OCI-LY3 (cell line): ENCODE measurements around the gene NIFK.

Experiments
- EZH2phosphoT487 ChIP-seq: fragments of 200-600 bp; shearing (Covaris generic); IDR thresholded peaks from 2 replicates; pipeline ENCODE4 v1.6.1; 2018; ENCODE audit warnings: antibody characterized with exemption, mixed run types, low read depth
- TF ChIP-seq, protein P1 (sequence below): fragments of 200-600, 300-600 bp; sonication (generic); IDR thresholded peaks from 2 replicates; pipeline ENCODE4 v1.5.1; 2014; ENCODE audit warnings: antibody characterized with exemption, low read length, low read depth

DNA sequence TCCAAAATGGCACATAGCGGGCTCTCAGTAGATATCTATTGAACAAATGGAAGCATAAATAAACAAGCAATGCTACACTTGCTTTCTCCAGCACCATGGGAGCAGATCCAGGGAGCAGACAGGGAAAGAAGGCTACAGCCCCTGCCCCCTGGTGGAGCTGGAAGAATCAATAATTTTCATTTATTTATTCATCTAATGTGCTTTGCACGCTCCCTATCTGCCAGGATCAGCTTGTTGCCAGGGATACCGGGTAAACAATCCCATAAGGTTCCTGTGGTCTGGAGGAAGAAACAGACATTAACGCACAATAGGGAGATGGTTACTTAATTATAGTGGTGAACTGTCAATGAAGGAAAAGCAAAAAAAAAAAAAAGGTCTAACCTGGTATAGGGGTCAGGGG lies 47.3 kb downstream of the NIFK start:
- TF ChIP-seq, protein P1, sequence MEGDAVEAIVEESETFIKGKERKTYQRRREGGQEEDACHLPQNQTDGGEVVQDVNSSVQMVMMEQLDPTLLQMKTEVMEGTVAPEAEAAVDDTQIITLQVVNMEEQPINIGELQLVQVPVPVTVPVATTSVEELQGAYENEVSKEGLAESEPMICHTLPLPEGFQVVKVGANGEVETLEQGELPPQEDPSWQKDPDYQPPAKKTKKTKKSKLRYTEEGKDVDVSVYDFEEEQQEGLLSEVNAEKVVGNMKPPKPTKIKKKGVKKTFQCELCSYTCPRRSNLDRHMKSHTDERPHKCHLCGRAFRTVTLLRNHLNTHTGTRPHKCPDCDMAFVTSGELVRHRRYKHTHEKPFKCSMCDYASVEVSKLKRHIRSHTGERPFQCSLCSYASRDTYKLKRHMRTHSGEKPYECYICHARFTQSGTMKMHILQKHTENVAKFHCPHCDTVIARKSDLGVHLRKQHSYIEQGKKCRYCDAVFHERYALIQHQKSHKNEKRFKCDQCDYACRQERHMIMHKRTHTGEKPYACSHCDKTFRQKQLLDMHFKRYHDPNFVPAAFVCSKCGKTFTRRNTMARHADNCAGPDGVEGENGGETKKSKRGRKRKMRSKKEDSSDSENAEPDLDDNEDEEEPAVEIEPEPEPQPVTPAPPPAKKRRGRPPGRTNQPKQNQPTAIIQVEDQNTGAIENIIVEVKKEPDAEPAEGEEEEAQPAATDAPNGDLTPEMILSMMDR, result no peak
- no peak for TF ChIP-seq EZH2phosphoT487
